ENCODE results near the gene NUP214.
"Not testable (repeated sequence)": the region's sequence is repeated elsewhere in the genome, so short reads cannot be mapped to it uniquely, and the experiment has no call there.

Gene NUP214

GRCh38 chr9:131193051-131193450 is 67.7 kb downstream of the NUP214 start:
- no peak for DNase-seq (ENCODE audit: low read depth, low spot score)

- DNase-seq (ENCODE audit: low read depth, low spot score), result no peak
Observed at GRCh38 chr9:131194762-131195161, 69.4 kb downstream of the NUP214 start.

DNA sequence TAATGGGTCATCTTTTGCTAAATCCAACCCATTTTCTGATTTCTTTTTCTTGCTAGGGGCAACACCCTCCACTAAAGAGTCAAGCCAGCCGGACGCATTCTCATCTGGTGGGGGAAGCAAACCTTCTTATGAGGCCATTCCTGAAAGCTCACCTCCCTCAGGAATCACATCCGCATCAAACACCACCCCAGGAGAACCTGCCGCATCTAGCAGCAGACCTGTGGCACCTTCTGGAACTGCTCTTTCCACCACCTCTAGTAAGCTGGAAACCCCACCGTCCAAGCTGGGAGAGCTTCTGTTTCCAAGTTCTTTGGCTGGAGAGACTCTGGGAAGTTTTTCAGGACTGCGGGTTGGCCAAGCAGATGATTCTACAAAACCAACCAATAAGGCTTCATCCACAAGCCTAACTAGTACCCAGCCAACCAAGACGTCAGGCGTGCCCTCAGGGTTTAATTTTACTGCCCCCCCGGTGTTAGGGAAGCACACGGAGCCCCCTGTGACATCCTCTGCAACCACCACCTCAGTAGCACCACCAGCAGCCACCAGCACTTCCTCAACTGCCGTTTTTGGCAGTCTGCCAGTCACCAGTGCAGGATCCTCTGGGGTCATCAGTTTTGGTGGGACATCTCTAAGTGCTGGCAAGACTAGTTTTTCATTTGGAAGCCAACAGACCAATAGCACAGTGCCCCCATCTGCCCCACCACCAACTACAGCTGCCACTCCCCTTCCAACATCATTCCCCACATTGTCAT is 72.0 kb downstream of the NUP214 start:
- no peak for DNase-seq (ENCODE audit: low read depth, low spot score)

- DNase-seq (ENCODE audit: low read depth, low spot score), result no peak
Observed at GRCh38 chr9:131198041-131198715, 72.8 kb downstream of the NUP214 start.

DNA sequence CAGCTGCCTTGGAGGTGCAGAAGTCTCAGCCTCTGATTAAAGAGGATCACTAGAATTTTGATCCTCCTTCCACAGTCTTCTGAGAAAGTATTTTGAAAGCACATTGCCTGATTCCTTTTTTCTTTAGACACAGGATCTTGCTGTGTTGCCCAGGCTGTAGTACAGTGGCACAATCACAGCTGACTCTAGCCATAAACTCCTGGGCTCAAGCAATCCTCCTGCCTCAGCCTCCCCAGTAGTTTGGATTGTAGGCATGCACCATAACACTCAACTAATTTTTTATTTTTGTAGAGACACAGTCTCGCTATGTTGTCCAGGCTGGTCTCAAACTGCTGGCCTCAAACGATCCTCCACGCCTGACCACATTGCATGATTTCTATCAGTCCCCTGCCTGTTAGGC is 76.5 kb downstream of the NUP214 start:
- DNase-seq (ENCODE audit: low read depth, low spot score), result no peak

GRCh38 chr9:131203431-131204218 is 78.2 kb downstream of the NUP214 start:
- no peak for DNase-seq (ENCODE audit: low read depth, low spot score)

GRCh38 chr9:131204285-131204684 is 78.9 kb downstream of the NUP214 start:
- no peak for DNase-seq (ENCODE audit: low read depth, low spot score)

- DNase-seq (ENCODE audit: low read depth, low spot score), result no peak
Observed at GRCh38 chr9:131206495-131206894, 81.1 kb downstream of the NUP214 start.

DNA sequence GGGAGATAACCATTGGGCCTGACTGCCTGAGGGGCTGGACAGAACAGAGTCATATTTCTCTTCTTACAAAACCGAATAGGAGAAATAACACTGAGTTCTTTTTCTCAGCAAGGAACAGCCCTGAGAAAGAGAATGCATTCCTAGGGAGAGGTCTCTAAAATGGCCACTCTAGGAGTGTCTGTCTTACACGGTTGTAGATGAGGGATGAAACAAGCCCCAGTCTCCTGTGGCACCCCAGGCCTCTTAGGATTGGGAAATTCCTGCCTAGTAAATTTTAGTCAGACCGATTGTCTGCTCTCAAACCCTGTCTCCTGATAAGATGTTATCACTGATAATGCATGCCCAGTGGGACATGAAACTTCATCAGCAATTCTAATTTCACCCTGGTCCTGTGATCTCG is 86.5 kb downstream of the NUP214 start:
- not testable (repeated sequence) for DNase-seq (ENCODE audit: low read depth, low spot score)

DNA sequence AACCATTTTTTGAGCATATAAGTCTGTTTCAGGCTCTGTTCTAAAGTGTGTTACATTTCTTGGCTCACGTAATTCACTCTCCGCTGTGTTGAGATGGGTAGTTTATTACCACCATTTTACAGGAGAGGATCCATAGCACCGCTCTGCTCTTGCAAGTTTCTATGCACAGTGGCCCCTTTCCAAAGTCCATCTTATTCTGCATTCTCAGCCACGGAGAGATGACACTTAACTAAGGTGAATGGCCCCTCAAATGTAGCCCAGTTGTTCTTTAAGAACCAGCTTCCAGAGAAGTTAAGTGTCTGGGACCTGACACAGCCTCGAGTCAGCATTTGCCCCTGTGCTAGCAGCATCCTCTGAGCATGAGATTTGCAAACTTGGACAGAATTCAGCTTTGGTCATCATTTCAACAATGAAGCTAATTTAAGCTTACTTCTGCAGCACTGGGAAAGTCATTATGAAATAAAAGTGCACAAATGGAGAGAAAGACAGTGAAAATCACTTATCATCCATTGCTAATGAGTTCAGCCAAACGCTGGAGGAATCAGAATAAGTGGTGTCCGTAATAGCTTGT is 89.0 kb downstream of the NUP214 start:
- no peak for DNase-seq (ENCODE audit: low read depth, low spot score)

DNA sequence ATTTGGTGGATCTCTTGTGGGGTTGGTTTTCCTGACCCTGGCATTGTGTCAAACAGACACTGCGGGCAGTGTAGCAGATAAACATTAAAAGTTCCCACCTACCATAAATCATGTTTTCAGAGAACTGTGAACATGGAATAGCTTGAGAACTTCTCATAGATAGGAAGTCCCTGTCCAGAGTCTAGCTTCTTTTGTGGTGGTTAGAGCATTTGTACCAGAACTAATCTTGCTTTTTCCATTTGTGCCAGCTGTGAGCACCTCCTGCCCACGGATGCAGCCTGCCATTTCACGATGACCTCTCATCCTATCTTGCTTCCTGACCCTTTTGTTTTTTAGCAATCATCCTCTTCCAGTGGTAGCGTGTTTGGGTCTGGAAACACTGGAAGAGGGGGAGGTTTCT is 89.5 kb downstream of the NUP214 start:
- DNase-seq (ENCODE audit: low read depth, low spot score), result no peak

DNA sequence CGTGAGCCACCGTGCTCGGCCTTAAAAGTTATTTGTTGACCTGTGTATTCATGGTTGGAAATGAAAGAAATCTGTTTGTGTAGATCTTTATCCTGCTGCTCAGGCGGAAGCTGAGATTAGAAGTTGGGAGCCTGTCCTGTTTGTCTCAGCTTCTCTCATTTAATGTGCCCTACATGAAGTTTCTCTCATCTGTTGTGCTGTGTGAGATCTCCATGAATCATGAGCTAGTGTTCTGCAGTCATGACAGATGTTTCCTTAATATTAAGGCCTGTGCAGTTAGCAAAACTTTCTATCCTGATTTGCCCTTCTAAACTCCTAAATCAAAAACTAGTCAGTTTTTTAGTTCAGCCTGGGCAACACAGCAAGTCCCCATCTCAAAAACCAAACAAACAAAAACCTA is 91.4 kb downstream of the NUP214 start:
- DNase-seq (ENCODE audit: low read depth, low spot score), result no peak

DNA sequence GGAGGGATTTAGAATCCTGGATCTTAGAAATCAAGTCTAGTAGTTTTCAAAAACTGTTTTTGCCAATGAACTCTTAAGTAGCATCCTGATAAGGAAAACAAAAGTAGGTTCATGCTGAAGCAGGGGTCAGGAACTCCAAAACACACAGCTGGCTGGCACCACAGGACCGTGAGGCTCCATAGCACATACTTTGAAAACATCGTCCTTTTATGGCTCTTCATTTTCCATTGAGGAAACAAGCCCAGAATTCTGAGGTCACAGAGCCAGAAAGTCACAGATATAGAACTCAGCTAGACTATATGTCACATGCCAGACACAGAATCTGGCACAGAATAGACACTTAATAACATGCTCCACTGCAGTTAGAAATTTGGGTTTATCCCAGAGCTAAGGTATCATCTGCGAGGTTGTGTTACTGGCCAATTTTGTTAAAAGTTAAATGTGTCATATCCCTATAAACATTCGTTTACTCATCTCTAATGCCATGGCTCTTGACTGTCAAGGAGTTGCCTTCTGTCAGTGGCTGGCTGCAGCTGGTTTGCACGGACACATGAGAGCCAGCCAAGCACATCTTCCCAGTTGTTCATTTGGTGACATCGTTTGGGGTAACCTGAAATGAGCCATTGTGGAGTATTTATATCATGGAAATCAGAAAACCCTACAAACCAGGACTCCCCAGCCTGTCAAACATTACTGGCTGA is 92.1 kb downstream of the NUP214 start:
- DNase-seq (ENCODE audit: low read depth, low spot score), result no peak

- DNase-seq (ENCODE audit: low read depth, low spot score), result no peak
Observed at GRCh38 chr9:131218370-131218769, 93.0 kb downstream of the NUP214 start.

- no peak for DNase-seq (ENCODE audit: low read depth, low spot score)
Observed at GRCh38 chr9:131220485-131220884, 95.1 kb downstream of the NUP214 start.

GRCh38 chr9:131222460-131222859 is 97.1 kb downstream of the NUP214 start:
- no peak for DNase-seq (ENCODE audit: low read depth, low spot score)

DNA sequence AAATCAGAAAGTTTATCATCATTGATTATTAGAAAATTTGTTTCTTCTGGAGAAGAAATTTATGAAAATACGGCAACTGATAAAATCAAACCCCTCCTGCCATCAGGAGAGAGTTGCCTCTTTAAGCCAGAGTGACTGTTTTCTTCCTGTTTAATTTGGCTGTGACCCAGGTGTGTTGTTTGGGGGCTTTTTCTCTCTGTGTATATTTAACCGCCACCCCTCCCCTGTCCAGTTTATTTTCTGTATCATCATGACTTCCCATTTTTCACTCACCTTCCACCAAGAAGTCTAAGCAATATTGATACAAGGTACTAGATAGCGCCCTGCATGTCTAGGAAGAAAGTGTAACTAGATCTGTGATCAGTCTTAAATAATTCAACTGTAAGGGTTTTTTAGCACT is 100.8 kb downstream of the NUP214 start:
- DNase-seq (ENCODE audit: low read depth, low spot score), result no peak

- peak; percentile 28 for DNase-seq (ENCODE audit: low read depth, low spot score)
Observed at GRCh38 chr9:131227112-131227958, 101.9 kb downstream of the NUP214 start.

GRCh38 chr9:131227959-131228460 is 102.6 kb downstream of the NUP214 start:
- DNase-seq (ENCODE audit: low read depth, low spot score), result no peak

DNA sequence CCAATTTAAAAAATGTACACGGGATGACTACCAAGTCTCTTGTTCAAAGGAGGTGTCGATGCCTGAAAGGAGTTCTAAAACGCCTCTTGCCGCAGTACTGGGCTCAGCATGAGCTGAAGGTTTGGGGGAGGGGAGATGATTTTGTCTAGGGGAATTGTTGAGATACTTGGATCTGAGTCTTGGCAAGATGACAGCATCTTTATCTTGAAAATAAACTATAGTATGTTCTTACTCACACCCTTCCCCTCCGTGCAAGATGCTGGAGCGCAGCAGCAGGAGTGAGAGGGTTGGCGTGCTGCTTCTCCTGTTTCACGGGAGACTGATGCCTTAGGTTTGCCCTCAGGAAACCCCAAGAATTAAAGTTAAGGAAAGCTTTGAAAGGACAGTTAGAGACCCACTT is 103.6 kb downstream of the NUP214 start:
- DNase-seq (ENCODE audit: low read depth, low spot score), result peak; percentile 69

All from astrocyte of the hippocampus (primary cell).